ENCODE data around the gene SLC47A1.
"Not testable (repeated sequence)": the region's sequence is repeated elsewhere in the genome, so short reads cannot be mapped to it uniquely, and the experiment has no call there.

The SLC47A1 gene

GRCh38 chr17:19520641-19521040 is 13.0 kb upstream of the SLC47A1 start:
- no peak overlapping the region for H3K27ac ChIP-seq (ENCODE audit: extremely low read depth, low read depth, low read length)
- no peaks in the 10 kb centered on the region for H3K9me3 ChIP-seq (ENCODE audit: control insufficient read depth, insufficient read depth, low read depth, low read length)
- no peaks in the 10 kb centered on the region for H3K4me1 ChIP-seq (ENCODE audit: control insufficient read depth, insufficient read depth, low read length)
- H3K4me3 ChIP-seq (ENCODE audit: low read depth, low read length) = no peak overlapping the region
- TF ChIP-seq BCL11B (tag by site-specific recombination; IDR thresholded peaks at IDR 0.05; ENCODE audit: low read depth) = no peak
- no peaks in the 10 kb centered on the region for H3K36me3 ChIP-seq (ENCODE audit: control insufficient read depth in 2 of 2, insufficient read depth in 1 of 2, low read length in 2 of 2)
- ChIA-PET POLR2A (no interaction called here), CTCF (interaction anchor here (0.6 to 2.1 kb wide), 5 partner anchors 9 to 246 kb away, joined by 3 to 6 read pairs (median 3); no protein-coding TSS in a partner anchor)

DNA sequence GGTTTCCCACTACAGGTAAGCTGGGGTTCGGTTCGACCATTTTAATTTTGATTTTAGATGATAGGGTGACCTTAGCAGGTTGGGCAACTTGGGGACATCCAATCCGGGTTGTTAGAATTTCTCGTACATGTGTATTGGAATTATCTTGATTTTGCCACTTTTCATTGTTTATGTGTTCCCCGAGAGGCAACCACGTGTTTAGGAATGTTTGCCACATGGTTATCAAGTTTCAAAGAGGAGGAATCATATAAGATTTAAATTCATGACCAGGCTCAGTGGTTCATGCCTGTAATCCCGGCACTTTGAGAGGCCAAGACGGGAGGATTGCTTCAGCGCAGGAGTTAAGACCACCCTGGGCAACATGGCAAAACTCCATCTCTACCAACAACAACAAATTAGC is 10.0 kb upstream of the SLC47A1 start:
- no peaks in the 10 kb centered on the region for H3K4me1 ChIP-seq (ENCODE audit: control insufficient read depth, insufficient read depth, low read length)
- H3K27ac ChIP-seq (ENCODE audit: extremely low read depth, low read depth, low read length) = no peak overlapping the region
- POLR2A ChIA-PET = no interaction called here
- CTCF ChIA-PET = interaction anchor here (0.6 to 2.4 kb wide), 3 partner anchors 12 to 239 kb away, joined by 3 to 6 read pairs (median 4); no protein-coding TSS in a partner anchor
- no peaks in the 10 kb centered on the region for H3K9me3 ChIP-seq (ENCODE audit: control insufficient read depth, insufficient read depth, low read depth, low read length)
- H3K4me3 ChIP-seq (ENCODE audit: low read depth, low read length) = no peak overlapping the region
- TF ChIP-seq ZNF555 (tag by site-specific recombination; conservative IDR thresholded peaks at IDR 0.05) (no peak), ZNF274 (IDR thresholded peaks at IDR 0.05; ENCODE audit: low read length) (no peak), ZNF274 (tag by site-specific recombination; IDR thresholded peaks at IDR 0.05; ENCODE audit: borderline replicate concordance) (no peak), ZNF302 (tag by site-specific recombination; IDR thresholded peaks at IDR 0.05; ENCODE audit: low read depth) (no peak), ZSCAN23 (tag by site-specific recombination; IDR thresholded peaks at IDR 0.05) (no peak), MEIS1 (CRISPR knock-in tag; IDR thresholded peaks at IDR 0.05; ENCODE audit: borderline replicate concordance) (no peak), BCL11B (tag by site-specific recombination; IDR thresholded peaks at IDR 0.05; ENCODE audit: low read depth) (no peak), ZBTB20 (tag by site-specific recombination; IDR thresholded peaks at IDR 0.05) (no peak), PRDM1 (tag by site-specific recombination; IDR thresholded peaks at IDR 0.05) (no peak), ZNF530 (tag by site-specific recombination; IDR thresholded peaks at IDR 0.05; ENCODE audit: low read depth) (no peak)
- TF ChIP-seq, protein P1, sequence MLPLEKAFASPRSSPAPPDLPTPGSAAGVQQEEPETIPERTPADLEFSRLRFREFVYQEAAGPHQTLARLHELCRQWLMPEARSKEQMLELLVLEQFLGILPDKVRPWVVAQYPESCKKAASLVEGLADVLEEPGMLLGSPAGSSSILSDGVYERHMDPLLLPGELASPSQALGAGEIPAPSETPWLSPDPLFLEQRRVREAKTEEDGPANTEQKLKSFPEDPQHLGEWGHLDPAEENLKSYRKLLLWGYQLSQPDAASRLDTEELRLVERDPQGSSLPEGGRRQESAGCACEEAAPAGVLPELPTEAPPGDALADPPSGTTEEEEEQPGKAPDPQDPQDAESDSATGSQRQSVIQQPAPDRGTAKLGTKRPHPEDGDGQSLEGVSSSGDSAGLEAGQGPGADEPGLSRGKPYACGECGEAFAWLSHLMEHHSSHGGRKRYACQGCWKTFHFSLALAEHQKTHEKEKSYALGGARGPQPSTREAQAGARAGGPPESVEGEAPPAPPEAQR (tag by site-specific recombination; IDR thresholded peaks at IDR 0.05) = no peak
- no peaks in the 10 kb centered on the region for H3K36me3 ChIP-seq (ENCODE audit: control insufficient read depth in 2 of 2, insufficient read depth in 1 of 2, low read length in 2 of 2)

DNA sequence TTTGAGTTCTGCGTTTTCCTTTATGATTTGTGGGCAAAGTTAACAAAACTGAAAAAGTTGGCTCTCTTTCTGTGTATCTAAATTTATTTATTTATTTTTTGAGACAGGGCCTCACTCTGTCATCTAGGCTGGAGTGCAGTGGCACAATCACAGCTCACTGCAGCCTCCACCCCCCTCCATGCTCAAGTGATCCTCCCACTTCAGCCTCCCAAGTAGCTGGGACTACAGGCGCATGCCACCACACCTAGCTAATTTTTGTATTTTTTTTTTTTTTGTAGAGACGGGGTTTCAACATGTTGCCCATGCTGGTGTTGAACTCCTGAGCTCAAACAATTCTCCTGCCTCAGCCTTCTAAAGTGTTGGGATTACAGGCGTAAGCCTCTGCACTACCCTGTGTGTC is 6.7 kb upstream of the SLC47A1 start:
- CTCF ChIA-PET = interaction anchor here (0.6 to 1.6 kb wide), 3 partner anchors 235 to 239 kb away, joined by 3 to 6 read pairs (median 5); no protein-coding TSS in a partner anchor
- H3K36me3 ChIP-seq (ENCODE audit: control insufficient read depth in 2 of 2, insufficient read depth in 1 of 2, low read length in 2 of 2); H3K4me3 ChIP-seq (ENCODE audit: low read depth, low read length); H3K4me1 ChIP-seq (ENCODE audit: control insufficient read depth, insufficient read depth, low read length); POLR2A ChIA-PET; H3K9me3 ChIP-seq (ENCODE audit: control insufficient read depth, insufficient read depth, low read depth, low read length); H3K27ac ChIP-seq (ENCODE audit: extremely low read depth, low read depth, low read length): not testable (repeated sequence)

GRCh38 chr17:19531780-19532501 is 1.7 kb upstream of the SLC47A1 start:
- TF ChIP-seq ZNF112 (tag by site-specific recombination; IDR thresholded peaks at IDR 0.05) (no peak), ZNF121 (tag by site-specific recombination; IDR thresholded peaks at IDR 0.05) (peak; percentile 77), FEZF1 (tag by site-specific recombination; IDR thresholded peaks at IDR 0.05) (no peak), ZNF202 (tag by site-specific recombination; IDR thresholded peaks at IDR 0.05; ENCODE audit: borderline replicate concordance) (no peak)
- TF ChIP-seq, protein P2, sequence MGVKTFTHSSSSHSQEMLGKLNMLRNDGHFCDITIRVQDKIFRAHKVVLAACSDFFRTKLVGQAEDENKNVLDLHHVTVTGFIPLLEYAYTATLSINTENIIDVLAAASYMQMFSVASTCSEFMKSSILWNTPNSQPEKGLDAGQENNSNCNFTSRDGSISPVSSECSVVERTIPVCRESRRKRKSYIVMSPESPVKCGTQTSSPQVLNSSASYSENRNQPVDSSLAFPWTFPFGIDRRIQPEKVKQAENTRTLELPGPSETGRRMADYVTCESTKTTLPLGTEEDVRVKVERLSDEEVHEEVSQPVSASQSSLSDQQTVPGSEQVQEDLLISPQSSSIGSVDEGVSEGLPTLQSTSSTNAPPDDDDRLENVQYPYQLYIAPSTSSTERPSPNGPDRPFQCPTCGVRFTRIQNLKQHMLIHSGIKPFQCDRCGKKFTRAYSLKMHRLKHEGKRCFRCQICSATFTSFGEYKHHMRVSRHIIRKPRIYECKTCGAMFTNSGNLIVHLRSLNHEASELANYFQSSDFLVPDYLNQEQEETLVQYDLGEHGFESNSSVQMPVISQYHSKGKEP (tag by site-specific recombination; IDR thresholded peaks at IDR 0.05) = no peak
- ChIA-PET CTCF (interaction anchor here (0.6 to 2.3 kb wide), 3 partner anchors 19 to 179 kb away, joined by 3 to 7 read pairs (median 3); no protein-coding TSS in a partner anchor), POLR2A (no interaction called here)
- Histone ChIP-seq H3K4me1 (ENCODE audit: control insufficient read depth, insufficient read depth, low read length) (0 out of 2 replicates have a peak, but pooled peaks cover 2% of the 10 kb centered on the region), H3K9me3 (ENCODE audit: control insufficient read depth, insufficient read depth, low read depth, low read length) (no peaks in the 10 kb centered on the region), H3K27ac (ENCODE audit: extremely low read depth, low read depth, low read length) (no peak overlapping the region), H3K4me3 (ENCODE audit: low read depth, low read length) (no peak overlapping the region), H3K36me3 (ENCODE audit: control insufficient read depth in 2 of 2, insufficient read depth in 1 of 2, low read length in 2 of 2) (no peaks in the 10 kb centered on the region)

All from HEK293 (cell line).